IPS DF 6.9 (cell line): ENCODE results near the gene HYAL3.
"Not testable (repeated sequence)": the region's sequence is repeated elsewhere in the genome, so short reads cannot be mapped to it uniquely, and the experiment has no call there.

Experiments
- DNase-seq: peaks from one replicate; pipeline ENCODE4 v3.0.0-alpha.2; 2013; ENCODE audit warnings: low read depth, low spot score
- H3K27ac ChIP-seq: one replicate; pipeline ENCODE4 v1.5.1; 2013; ENCODE audit warnings: low read length, control low read depth
- H3K27me3 ChIP-seq: 2 replicates; pipeline ENCODE4 v1.6.1; 2013; ENCODE audit warnings: mild to moderate bottlenecking, low read length; ENCODE audit not compliant: control insufficient read depth, insufficient read depth
- H3K36me3 ChIP-seq: 2 replicates; pipeline ENCODE4 v1.6.1; 2013; ENCODE audit warnings: low read length; ENCODE audit not compliant: control insufficient read depth, insufficient read depth
- H3K4me1 ChIP-seq: 2 replicates; pipeline ENCODE4 v1.6.1; 2013; ENCODE audit warnings: low read length; ENCODE audit not compliant: control insufficient read depth, insufficient read depth
- H3K4me3 ChIP-seq: 2 replicates; pipeline ENCODE4 v1.5.1; 2013; ENCODE audit warnings: mild to moderate bottlenecking, low read length
- H3K9me3 ChIP-seq: 2 replicates; pipeline ENCODE4 v1.6.1; 2013; ENCODE audit warnings: low read length, inconsistent platforms; ENCODE audit not compliant: control insufficient read depth, insufficient read depth
- WGBS: extraction: QIAGEN DNeasy Blood & Tissue Kit; methylation state at CpG from one replicate; pipeline ENCODE4 v1.1.7; 2013; ENCODE audit warnings: mixed read lengths, missing lambda C conversion rate; ENCODE audit not compliant: insufficient read length, insufficient coverage; 5-methylcytosine and 5-hydroxymethylcytosine counted together

HYAL3 gene

GRCh38 chr3:50254577-50255250, 44.5 kb downstream of the HYAL3 start:
- H3K9me3 ChIP-seq: no peaks in the 10 kb centered on the region
- peaks cover 33% of the 10 kb centered on the region for H3K36me3 ChIP-seq
- WGBS: no CpG with 5 or more reads among the region's 8 CpGs
- DNase-seq: no peak
- H3K4me3 ChIP-seq: no peak overlapping the region
- H3K27me3 ChIP-seq: no peaks in the 10 kb centered on the region
- peaks cover 4% of the 10 kb centered on the region; the same call in 1 of the 2 replicates for H3K4me1 ChIP-seq
- no peak overlapping the region for H3K27ac ChIP-seq

DNA sequence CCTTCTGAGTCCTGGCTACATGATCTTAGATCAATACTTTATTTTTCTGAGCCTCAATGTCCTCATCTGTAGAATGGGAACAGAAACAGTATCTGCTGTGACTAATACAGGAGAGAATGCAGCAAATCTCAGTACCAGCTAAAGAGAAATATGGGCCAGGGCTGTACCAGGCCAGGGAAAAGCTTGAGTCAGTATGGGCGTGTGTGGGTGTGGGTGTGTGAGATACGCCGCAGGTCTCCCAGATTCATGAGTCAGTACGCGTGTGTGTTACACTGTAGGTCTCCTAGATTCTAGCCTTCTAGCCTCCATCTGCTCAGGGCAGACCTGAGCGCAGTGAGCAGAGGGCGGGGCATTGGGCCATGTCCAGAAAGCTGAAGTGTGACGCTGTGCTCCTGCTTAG, 48.0 kb downstream of the HYAL3 start:
- peaks cover 4% of the 10 kb centered on the region for H3K4me1 ChIP-seq
- no peak overlapping the region for H3K4me3 ChIP-seq
- DNase-seq: no peak
- no CpG with 5 or more reads among the region's 8 CpGs for WGBS
- H3K9me3 ChIP-seq: no peaks in the 10 kb centered on the region
- H3K27ac ChIP-seq: no peak overlapping the region
- H3K36me3 ChIP-seq: peaks cover 19% of the 10 kb centered on the region
- no peaks in the 10 kb centered on the region for H3K27me3 ChIP-seq

- Histone ChIP-seq H3K27ac (no peak overlapping the region), H3K4me3 (no peak overlapping the region), H3K9me3 (no peaks in the 10 kb centered on the region)
Observed at GRCh38 chr3:50250514-50250913, 48.7 kb downstream of the HYAL3 start.

DNA sequence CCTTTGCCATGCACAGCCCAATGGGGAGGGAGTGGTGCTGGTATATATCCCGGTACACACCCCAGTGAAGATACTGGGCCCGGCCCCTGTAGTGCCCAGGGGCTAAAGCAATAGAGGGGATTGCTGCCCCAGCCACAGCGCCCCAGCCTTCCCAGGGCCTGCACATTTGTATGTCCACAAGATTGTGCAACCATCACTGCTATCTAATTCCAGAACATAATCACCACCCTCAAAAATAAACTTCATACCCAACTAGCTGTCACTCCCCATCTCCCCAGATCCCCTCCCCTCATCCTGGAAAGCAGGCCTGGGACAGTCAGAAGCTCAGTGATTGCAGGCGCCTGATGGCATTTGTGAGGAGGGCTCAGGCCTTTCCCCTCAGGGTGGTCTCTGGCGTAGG, 49.7 kb downstream of the HYAL3 start:
- Histone ChIP-seq H3K27ac (no peak overlapping the region), H3K27me3 (no peaks in the 10 kb centered on the region), H3K36me3 (peaks cover 17% of the 10 kb centered on the region), H3K4me3 (no peak overlapping the region), H3K4me1 (peaks cover 7% of the 10 kb centered on the region), H3K9me3 (no peaks in the 10 kb centered on the region)
- DNase-seq: no peak
- no CpG with 5 or more reads among the region's 5 CpGs for WGBS

More at GRCh38 chr3:50250514-50250913, 48.7 kb downstream of the HYAL3 start:
- peaks cover 17% of the 10 kb centered on the region for H3K36me3 ChIP-seq
- H3K27me3 ChIP-seq: no peaks in the 10 kb centered on the region
- peaks cover 5% of the 10 kb centered on the region for H3K4me1 ChIP-seq
- WGBS: no CpG with 5 or more reads among the region's 4 CpGs
- DNase-seq: no peak

- H3K27ac ChIP-seq: no peak overlapping the region
- H3K27me3 ChIP-seq: no peaks in the 10 kb centered on the region
- no peak for DNase-seq
- no peak overlapping the region for H3K4me3 ChIP-seq
- WGBS: no CpG with 5 or more reads among the region's 3 CpGs
- H3K9me3 ChIP-seq: no peaks in the 10 kb centered on the region
- H3K36me3 ChIP-seq: peaks cover 17% of the 10 kb centered on the region
- peaks cover 7% of the 10 kb centered on the region for H3K4me1 ChIP-seq
Observed at GRCh38 chr3:50248387-50248786, 50.8 kb downstream of the HYAL3 start.

DNA sequence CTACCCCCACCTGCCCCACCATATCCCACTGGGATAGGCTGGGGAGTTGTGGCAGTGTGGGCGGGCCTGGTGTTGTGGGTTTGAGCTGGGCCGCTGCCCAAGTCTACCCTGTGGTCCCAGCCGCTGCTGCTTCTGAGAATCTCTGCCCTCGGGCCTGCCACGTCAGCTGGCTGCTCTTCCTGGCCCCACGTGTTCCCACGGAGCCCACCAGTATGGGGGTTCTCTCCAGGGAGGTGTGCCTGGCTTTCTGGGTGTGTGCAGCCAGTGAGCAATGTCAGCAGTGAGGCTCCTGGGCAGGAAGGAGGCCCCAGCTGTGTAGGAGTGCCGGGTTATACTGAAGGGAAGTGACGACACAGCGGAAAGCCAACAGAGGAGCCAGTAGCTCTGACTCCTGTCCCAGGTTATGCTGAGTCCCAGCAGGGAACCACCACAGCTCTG, 52.7 kb downstream of the HYAL3 start:
- no CpG with 5 or more reads among the region's 10 CpGs for WGBS
- no peaks in the 10 kb centered on the region for H3K9me3 ChIP-seq
- no peak for DNase-seq
- no peaks in the 10 kb centered on the region for H3K27me3 ChIP-seq
- H3K36me3 ChIP-seq: peaks cover 8% of the 10 kb centered on the region; the same call in 1 of the 2 replicates
- H3K4me3 ChIP-seq: no peak overlapping the region
- H3K27ac ChIP-seq: no peak overlapping the region
- H3K4me1 ChIP-seq: peaks cover 20% of the 10 kb centered on the region

GRCh38 chr3:50245831-50246516, 53.2 kb downstream of the HYAL3 start:
- Histone ChIP-seq H3K27me3 (no peaks in the 10 kb centered on the region), H3K9me3 (no peaks in the 10 kb centered on the region), H3K27ac (no peak overlapping the region), H3K4me1 (peaks cover 22% of the 10 kb centered on the region), H3K4me3 (no peak overlapping the region), H3K36me3 (peaks cover 5% of the 10 kb centered on the region; the same call in 1 of the 2 replicates)
- no peak for DNase-seq
- no CpG with 5 or more reads among the region's 25 CpGs for WGBS

GRCh38 chr3:50245251-50245745, 53.9 kb downstream of the HYAL3 start:
- no peak for DNase-seq
- H3K36me3 ChIP-seq: peaks cover 5% of the 10 kb centered on the region; the same call in 1 of the 2 replicates
- no peaks in the 10 kb centered on the region for H3K9me3 ChIP-seq
- no peaks in the 10 kb centered on the region for H3K27me3 ChIP-seq
- no CpG with 5 or more reads among the region's 16 CpGs for WGBS
- no peak overlapping the region for H3K27ac ChIP-seq
- H3K4me3 ChIP-seq: no peak overlapping the region
- peaks cover 23% of the 10 kb centered on the region for H3K4me1 ChIP-seq

GRCh38 chr3:50244813-50245212, 54.4 kb downstream of the HYAL3 start:
- WGBS: no CpG with 5 or more reads among the region's 6 CpGs
- peaks cover 23% of the 10 kb centered on the region for H3K4me1 ChIP-seq

DNA sequence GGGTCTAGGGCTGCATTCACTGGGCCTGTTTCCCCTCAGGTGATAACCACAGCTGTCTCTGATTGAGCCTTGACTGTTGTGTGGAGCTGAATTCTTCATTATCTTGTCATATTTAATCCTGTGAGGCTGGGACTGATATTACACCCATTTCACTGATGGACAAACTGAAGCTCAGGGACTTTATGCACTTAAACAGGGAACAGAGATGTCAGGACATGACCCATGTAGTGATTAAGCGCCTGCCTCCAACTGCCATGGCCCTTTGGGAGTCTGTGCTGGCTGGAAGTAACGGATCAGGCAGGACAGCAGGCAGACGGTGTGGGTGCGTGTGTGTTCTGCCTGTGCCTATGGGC, 55.7 kb downstream of the HYAL3 start:
- no peak overlapping the region for H3K4me3 ChIP-seq
- no peak overlapping the region for H3K27ac ChIP-seq

More at GRCh38 chr3:50244813-50245212, 54.4 kb downstream of the HYAL3 start:
- not testable (repeated sequence) for H3K27me3 ChIP-seq, H3K36me3 ChIP-seq, DNase-seq, H3K4me3 ChIP-seq, H3K27ac ChIP-seq, H3K9me3 ChIP-seq

More for the DNA sequence above, 55.7 kb downstream of the HYAL3 start:
- Histone ChIP-seq H3K27me3 (no peaks in the 10 kb centered on the region), H3K36me3 (no peaks in the 10 kb centered on the region), H3K9me3 (no peaks in the 10 kb centered on the region), H3K4me1 (peaks cover 27% of the 10 kb centered on the region)
- no CpG with 5 or more reads among the region's 4 CpGs for WGBS
- no peak for DNase-seq
